Middle frontal gyrus (tissue), 1 donor: ENCODE data around the gene CDH2.

Experiments
- DNase-seq: peaks from one replicate; pipeline ENCODE4 v3.0.0-alpha.2; 2015; ENCODE audit warnings: low spot score; ENCODE audit errors: extremely low spot score

The CDH2 gene

GRCh38 chr18:28171837-28172236, 5.1 kb downstream of the CDH2 start:
- DNase-seq = no peak

DNA sequence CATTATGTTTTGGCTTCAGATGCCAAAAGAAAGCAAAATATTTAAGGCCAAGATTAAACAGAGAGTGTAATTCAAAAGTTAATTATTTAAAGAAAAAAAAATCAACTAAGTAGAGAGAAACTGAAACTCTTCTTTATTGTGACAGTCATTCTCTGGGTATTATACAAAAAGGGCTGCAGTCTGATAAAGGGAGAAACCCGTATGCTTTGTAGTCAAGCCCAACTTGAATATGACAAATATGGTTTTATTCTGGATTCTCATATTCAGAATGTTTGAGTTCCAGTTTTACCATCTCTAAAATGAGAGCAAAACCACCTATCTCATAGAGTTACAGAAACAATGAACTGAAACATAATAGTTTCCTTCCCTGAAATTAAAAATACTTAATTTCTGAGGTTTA, 8.2 kb downstream of the CDH2 start:
- DNase-seq = peak; percentile 1

DNA sequence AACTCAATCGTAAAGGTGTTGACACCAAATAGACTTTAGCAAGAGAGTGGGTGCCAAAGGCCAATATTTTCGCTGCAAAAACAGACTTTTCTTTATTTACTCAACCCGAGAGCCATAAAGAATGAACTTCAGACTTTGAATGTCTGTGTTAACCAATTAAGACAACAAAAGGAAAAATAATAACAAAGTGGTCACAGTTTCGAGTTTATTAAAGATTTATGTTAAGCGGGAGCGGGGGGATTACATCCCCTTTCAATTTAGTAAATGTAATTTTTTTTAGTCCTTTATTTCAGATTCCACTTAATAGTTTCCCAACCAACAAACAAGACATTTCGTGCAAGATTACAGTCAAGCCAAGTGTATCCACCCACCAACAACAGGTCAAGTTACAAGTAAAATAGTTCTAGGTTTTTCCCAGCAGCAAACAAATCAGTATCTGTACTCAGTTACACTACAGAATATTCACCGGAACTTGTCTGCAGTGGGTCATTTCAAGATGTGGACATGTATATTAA, 9.0 kb downstream of the CDH2 start:
- no peak for DNase-seq

DNA sequence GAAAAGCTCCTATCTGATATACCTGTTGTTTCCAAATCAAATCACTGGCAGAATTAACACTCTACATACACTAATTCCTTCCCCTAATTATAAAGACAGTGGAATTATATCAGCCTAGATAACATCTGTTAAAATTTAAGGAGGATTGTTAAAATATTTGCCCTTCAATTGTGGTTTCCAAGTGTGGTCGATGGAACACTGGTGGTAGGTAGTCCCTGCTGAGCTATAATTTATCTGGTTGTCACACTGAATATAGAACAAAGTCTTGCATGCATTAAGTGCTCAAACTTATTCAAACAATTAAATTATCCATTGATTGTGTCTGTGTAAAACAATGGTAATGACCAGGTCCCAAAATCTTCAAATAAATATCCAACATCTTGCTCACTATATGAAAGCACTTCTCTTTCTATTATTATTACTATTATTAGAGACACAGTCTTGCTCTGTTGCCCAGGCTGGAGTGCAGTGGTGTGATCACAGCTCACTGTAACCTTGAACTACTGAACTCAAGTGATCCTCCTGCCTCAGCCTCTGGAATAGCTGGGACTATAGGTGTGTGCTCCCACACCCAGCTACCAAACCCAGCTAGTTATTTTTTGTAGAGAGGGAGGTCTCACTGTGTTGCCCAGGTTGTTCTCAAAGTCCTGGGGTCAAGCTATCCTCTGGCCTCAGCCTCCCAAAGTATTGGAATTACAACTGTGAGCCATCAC, 12.0 kb downstream of the CDH2 start:
- DNase-seq = no peak

DNA sequence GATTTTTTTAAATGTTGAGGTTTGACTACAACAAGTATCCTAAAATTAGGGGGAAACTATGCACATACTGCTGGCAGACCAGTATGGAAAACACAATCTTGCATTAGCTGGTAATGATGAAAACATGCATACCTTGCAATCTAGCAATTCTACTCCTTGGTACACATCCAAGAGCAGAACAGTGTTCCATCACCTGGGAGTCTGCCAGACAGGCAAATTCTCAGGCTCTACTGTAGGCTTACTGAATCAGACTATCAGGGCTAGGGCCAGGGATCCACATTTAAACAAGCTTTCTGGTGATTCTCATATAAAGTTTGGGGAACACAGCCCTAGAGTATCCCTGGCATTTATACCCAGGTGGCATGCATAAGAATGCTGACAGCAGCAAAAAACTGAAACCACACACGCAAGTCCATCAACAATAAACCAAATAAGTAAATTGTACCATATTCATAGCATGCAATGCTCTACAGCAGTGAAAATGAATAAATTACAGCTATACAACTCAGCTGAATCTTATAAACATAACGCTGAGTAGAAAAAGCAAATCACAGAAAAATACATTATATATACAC, 13.6 kb downstream of the CDH2 start:
- DNase-seq = no peak

GRCh38 chr18:28161608-28162599, 15.0 kb downstream of the CDH2 start:
- no peak for DNase-seq

- DNase-seq = no peak
Measured at GRCh38 chr18:28159055-28159454, 17.9 kb downstream of the CDH2 start.

DNA sequence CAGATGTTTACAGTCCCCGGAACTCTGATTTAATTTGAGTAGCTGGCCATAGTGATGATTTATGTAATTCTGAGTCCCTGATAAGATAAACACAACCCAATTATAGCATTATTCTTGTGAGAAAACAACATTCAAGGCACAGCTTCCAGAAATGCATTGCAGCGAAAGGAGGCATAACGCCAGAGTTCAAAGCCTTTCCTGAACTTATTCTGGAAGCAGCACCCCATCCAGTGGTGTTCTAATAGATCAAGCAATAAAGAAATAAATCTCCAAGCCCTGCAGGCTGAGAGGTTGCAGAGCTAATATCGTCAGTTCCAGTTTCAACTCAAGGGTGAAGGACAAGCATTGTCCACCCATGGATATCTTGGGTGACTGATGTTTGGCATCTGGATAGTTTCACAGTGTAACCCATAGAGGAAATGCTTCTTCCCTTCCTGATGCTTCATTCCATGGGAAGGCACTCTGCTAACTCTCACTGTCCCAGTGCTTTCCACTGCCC, 18.8 kb downstream of the CDH2 start:
- DNase-seq = no peak

DNA sequence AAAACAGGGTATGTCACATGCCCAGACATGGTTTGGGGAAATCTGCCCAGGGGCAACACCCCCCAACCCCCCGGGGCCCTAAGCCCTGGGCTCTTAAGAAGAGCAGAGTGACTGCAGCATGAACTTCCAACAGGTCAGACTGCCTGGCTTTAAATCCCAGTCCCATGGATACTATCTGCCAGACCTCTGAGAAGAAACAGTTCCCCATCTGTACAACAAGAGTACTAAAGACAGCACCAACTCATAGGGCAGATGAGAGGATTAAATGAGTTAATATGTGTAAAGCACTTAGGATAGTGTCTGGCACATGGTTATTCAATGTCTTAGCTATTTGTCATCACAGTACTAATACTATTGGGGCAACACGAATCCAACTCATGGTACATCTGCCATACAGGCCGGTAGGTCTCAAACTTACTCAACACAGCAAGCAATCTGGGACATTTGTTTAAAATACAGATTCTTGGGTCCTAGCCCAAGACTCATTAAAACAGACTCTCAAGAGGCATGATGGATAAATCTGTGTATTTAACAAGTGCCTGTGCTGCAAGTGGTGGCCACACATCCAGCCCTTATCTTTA, 23.4 kb downstream of the CDH2 start:
- no peak for DNase-seq

- DNase-seq = no peak
Measured at GRCh38 chr18:28152754-28153153, 24.2 kb downstream of the CDH2 start.

GRCh38 chr18:28152354-28152753, 24.6 kb downstream of the CDH2 start:
- DNase-seq = no peak

DNA sequence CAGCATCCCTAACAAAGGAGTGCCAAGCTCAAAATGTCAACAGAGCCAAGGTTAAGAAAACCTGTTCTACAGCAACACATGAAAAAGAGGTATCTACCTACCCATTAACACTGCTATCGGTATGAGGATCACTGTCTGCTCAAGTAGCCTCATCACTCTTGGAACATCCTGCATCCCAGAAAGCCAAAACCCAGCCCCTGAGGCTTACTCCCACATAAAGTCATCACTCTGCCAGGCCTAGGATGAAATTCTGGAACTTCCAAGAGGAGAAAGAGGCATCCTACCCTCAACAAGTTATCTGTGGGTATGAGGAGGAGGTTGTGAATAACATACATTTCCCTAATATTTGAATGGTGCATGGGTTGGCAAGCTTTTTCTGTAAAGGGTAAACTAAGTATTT, 25.5 kb downstream of the CDH2 start:
- DNase-seq = no peak

GRCh38 chr18:28150925-28151324, 26.0 kb downstream of the CDH2 start:
- no peak for DNase-seq

DNA sequence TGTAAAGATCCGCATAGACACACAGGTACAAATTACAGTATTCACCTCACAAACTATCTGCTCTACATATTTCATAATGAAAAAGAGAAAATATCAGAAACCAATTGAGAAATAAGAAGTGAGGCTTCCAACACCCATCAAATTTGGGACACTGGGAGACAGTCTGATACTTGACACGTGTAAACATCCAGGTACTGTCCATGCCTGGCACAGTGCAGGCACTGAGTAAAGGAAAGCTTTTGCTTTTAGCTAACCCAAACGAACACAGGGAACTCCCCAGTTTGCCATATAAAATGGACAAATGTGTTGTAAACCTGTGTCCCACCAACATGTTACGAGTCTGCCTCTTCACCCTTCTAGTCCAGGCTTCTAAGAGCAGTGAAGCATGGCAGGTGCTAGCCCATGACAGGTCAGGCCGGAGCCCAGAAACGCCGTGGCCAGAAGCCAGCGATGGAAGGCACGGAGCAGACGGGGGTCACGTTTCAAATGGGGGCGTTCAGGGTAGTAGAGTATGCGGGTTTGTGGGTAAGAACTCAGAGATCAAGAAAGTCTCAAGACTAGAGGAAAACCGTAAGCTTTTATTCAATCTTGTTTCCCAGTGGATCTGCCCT, 27.0 kb downstream of the CDH2 start:
- no peak for DNase-seq

GRCh38 chr18:28147674-28148171, 29.2 kb downstream of the CDH2 start:
- peak; percentile 46 for DNase-seq

- no peak for DNase-seq
Measured at GRCh38 chr18:28143725-28144124, 33.2 kb downstream of the CDH2 start.

- no peak for DNase-seq
Measured at GRCh38 chr18:28138816-28139215, 38.1 kb downstream of the CDH2 start.

DNA sequence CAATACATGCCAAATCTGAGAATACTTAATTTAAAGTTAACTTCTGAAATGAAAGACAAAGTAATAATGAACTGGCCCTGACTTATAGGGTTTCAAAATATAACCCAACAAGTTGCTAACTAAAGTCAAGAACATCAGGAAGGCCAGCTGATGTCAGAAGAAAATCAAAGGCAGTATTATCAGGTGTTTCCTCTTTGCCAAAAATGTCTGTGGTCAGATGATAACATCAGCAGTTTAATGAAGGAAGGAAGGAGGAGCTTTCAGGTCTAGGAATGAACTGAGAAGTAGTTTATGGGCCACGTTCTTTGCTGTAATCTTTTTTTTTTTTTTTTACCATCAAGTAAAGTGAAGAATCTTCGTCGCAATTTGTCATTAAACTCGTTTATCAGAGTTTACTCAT, 40.9 kb downstream of the CDH2 start:
- DNase-seq = no peak

DNA sequence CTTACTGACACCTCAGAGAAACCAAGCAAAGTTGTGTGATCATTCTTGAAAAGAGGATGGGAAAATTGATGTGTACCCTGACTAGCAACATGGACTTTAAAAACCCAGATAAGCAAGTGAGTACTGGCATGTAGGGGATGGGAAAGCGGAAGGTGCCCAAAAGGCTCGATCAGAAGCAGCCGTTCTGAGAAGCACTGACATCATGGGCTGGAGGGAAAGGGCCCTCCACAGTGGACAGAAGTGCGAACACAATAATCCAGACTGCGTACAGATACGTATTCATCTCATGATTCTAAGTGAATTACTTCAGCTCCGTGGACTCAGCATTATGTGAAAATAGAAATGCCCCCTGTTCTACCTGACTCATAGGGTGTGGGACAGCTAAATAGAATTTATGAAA, 42.2 kb downstream of the CDH2 start:
- DNase-seq = no peak

DNA sequence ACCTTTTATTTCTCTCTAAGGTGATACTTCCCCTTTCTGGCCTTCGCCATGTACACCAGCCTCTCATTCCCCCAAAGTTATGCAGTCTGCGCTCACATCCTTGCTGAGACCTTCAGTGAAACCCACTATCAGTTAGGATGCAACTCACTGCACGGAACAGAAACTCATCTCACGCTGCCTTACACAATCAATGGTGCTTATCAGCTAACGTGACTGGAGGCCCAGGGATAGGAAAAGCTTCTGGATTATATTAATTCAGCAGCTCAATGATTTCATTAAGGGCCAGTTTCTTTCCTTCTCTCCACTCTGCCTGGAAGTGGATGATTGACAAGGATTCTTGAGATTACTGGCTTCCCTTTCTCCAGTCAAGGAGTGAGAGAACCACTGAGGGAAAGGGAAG, 44.8 kb downstream of the CDH2 start:
- no peak for DNase-seq

DNA sequence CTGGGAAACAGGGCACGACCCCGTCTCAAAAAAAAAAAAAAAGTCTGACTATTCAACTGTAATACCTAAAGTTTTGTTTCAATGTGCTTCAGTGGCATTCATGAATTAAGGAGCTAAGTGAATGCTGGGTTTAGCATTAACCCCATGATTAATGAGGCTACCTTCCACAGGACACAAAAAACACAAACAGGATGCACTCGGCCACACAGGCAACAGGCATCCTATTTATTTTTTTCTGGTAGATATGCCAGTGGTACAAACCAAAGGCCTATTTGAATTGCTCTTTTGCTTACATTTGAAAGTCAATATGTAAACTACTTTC, 48.3 kb downstream of the CDH2 start:
- no peak for DNase-seq
